GM12865 (cell line): Measurements from ENCODE around the gene TBL1X.

Experiments
- DNase-seq: peaks from one replicate; pipeline ENCODE4 v3.0.0; 2010; ENCODE audit warnings: low read depth
- H3K4me3 ChIP-seq: 2 replicates; pipeline ENCODE4 v1.5.1; 2011; ENCODE audit warnings: mild to moderate bottlenecking, low read depth, low read length, control low read depth
- TF ChIP-seq, protein P1 (sequence below): IDR thresholded peaks from 2 replicates; pipeline ENCODE4 v1.5.1; 2011; ENCODE audit warnings: low read length, control low read depth, low read depth, inconsistent platforms; ENCODE audit not compliant: insufficient read depth; ENCODE audit errors: missing control alignments

TBL1X gene

GRCh38 chrX:9745417-9746115, 280.7 kb downstream of the TBL1X start:
- TF ChIP-seq, protein P1, sequence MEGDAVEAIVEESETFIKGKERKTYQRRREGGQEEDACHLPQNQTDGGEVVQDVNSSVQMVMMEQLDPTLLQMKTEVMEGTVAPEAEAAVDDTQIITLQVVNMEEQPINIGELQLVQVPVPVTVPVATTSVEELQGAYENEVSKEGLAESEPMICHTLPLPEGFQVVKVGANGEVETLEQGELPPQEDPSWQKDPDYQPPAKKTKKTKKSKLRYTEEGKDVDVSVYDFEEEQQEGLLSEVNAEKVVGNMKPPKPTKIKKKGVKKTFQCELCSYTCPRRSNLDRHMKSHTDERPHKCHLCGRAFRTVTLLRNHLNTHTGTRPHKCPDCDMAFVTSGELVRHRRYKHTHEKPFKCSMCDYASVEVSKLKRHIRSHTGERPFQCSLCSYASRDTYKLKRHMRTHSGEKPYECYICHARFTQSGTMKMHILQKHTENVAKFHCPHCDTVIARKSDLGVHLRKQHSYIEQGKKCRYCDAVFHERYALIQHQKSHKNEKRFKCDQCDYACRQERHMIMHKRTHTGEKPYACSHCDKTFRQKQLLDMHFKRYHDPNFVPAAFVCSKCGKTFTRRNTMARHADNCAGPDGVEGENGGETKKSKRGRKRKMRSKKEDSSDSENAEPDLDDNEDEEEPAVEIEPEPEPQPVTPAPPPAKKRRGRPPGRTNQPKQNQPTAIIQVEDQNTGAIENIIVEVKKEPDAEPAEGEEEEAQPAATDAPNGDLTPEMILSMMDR = no peak
- H3K4me3 ChIP-seq = no peak overlapping the region
- no peak for DNase-seq

DNA sequence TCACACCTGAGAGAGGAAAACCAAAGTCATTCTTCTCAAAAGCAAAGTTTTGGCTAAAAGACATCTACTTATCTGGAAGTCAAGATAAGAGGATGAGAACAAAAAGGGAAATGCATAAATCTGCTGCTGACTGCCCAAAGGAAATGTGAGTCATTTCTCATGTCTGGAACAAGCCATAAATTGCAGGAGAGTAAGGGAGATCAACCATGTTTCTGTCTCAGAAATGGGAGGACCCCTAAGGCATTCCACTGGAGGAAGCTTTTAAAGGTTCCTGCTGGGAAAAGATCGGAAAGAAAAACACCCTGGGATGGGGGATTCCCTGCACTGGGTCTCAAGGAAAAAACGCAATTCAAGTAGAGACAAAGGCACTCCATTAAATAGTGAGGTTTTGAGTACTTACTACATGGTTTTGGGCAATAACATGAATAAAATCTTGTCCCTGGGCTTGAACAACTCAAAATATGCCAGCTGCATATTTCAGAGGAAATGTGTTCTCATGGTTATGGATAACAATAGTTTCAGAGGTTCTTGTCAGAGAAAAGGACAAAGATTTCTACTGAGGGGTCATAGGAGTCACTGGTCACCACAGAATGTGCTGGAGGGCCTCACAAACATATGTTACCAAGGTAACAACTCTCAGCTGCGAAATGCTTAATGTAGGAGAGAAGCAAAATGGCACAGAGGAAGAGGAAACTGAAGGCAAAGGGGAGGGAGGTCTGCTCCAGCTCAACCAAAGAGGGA, 281.5 kb downstream of the TBL1X start:
- no peak overlapping the region for H3K4me3 ChIP-seq
- DNase-seq = no peak
- TF ChIP-seq, protein P1 = no peak

GRCh38 chrX:9747644-9748043, 282.8 kb downstream of the TBL1X start:
- TF ChIP-seq, protein P1 = no peak
- H3K4me3 ChIP-seq = no peak overlapping the region
- no peak for DNase-seq

DNA sequence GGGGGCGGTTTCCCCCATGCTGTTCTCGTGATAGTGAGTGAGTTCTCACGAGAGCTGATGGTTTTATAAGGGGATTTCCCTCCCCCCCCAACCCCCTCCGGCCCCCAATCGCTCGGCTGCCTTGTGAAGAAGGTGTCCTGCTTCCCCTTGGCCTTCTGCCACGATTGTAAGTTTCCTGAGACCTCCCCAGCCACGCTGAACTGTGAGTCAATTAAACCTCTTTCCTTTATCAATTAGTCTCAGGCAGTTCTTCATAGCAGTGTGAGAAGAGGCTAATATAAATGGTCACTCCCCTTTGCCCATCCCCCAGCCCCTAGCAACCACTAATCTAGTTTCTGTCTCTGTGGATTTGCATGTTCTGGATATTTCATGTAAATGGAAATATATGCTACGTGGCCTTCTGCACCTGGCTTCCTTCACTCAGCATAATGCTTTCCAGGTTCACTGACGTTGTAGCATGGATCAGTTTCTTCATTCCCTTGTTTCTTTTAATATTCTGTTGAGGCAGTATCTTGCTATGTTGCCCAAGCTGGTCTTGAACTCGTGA, 284.4 kb downstream of the TBL1X start:
- H3K4me3 ChIP-seq = no peak overlapping the region
- DNase-seq = no peak
- TF ChIP-seq, protein P1 = no peak

DNA sequence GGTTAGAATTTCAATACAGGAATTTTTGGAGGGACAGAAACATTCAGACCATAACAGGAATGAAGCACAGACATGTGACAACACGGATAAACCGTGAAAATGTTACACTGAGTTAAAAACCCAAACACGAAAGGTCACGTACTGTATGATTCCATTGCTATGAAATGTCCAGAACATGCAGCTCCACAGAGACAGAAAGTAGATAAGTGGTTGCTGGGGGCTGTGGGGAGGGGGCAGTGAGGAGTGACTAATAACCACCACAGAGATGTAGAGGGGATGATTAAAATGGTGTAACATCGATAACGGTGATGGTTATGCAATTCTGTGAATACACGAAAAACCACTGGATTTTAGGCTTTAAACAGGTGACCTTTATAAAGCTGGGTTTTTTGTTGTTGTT, 292.5 kb downstream of the TBL1X start:
- TF ChIP-seq, protein P1 = no peak
- no peak for DNase-seq
- H3K4me3 ChIP-seq = no peak overlapping the region

DNA sequence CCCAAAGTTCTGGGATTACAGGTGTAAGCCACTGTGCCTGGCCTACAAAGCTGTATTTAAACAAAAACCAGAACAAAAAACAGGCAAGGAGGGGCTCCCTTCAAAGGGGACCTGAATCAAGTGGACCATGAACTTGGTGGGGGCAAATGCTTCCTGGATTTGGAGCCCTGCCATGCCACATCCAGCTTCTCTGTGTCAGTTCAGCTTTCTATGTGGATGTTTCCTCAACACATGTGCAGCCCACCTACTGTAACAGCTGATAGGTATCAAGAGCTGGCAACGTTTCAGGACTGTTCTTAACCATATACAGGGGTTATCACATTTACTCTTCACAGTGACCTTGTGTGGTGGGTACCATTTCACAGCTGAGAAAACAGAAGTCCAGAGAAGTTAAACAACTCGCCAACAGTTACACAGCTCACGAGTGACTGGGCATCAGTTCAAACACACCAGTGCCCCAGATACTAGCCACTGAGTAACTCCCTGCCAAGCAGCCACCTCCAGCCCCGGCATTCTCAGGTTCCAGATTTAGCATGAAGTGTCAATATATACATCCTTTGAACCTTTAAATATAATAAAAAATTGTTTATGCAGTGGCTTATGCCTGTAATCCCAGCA, 293.3 kb downstream of the TBL1X start:
- no peak for DNase-seq
- H3K4me3 ChIP-seq = no peak overlapping the region
- TF ChIP-seq, protein P1 = no peak
